Loucy (cell line): Measurements from ENCODE around the gene AAGAB.
"Not testable (repeated sequence)": the region's sequence is repeated elsewhere in the genome, so short reads cannot be mapped to it uniquely, and the experiment has no call there.

Source experiments
- H2AFZ ChIP-seq: fragments of 200-600 bp; sonication (generic); 2 replicates; pipeline ENCODE4 v1.6.0; 2016; ENCODE audit warnings: antibody characterized with exemption, mild to moderate bottlenecking, low read length, moderate library complexity
- H3F3A ChIP-seq: fragments of 200-600 bp; 2 replicates; pipeline ENCODE4 v1.6.0; 2016; ENCODE audit warnings: antibody characterized with exemption, low read depth, mild to moderate bottlenecking
- H3K27me3 ChIP-seq: fragments of 200-600 bp; sonication (generic); 2 replicates; pipeline ENCODE4 v1.6.1; 2014; ENCODE audit warnings: low read length, mild to moderate bottlenecking; ENCODE audit not compliant: insufficient read depth, poor library complexity, severe bottlenecking
- H3K36me3 ChIP-seq: fragments of 200-600 bp; sonication (generic); 2 replicates; pipeline ENCODE4 v1.6.1; 2016; ENCODE audit warnings: low read length; ENCODE audit not compliant: insufficient read depth
- H3K4me1 ChIP-seq: fragments of 200-600 bp; sonication (generic); 2 replicates; pipeline ENCODE4 v1.5.1; 2014; ENCODE audit warnings: low read length, mild to moderate bottlenecking; ENCODE audit not compliant: insufficient read depth, poor library complexity, severe bottlenecking
- H3K4me2 ChIP-seq: fragments of 200-600 bp; sonication (generic); 2 replicates; pipeline ENCODE4 v1.6.0; 2014; ENCODE audit warnings: antibody characterized with exemption, low read length, low read depth, mild to moderate bottlenecking; ENCODE audit not compliant: poor library complexity, severe bottlenecking
- H3K4me3 ChIP-seq: fragments of 200-600 bp; sonication (generic); 2 replicates; pipeline ENCODE4 v1.5.1; 2014; ENCODE audit warnings: low read length, mild to moderate bottlenecking, mixed read lengths; ENCODE audit not compliant: poor library complexity, severe bottlenecking
- H3K79me2 ChIP-seq: fragments of 200-600 bp; sonication (generic); 2 replicates; pipeline ENCODE4 v1.6.1; 2014; ENCODE audit warnings: low read length; ENCODE audit not compliant: insufficient read depth
- H3K9ac ChIP-seq: fragments of 200-600 bp; sonication (generic); 2 replicates; pipeline ENCODE4 v1.6.0; 2014; ENCODE audit warnings: mild to moderate bottlenecking, low read depth, low read length, moderate library complexity; ENCODE audit not compliant: poor library complexity, severe bottlenecking
- H3K9me2 ChIP-seq: fragments of 200-600 bp; sonication (generic); replicated peaks from 2 replicates; pipeline ENCODE4 v1.6.1; 2016; ENCODE audit warnings: low read depth, low read length, mixed read lengths
- H3K9me3 ChIP-seq: fragments of 200-600 bp; sonication (generic); 2 replicates; pipeline ENCODE4 v1.6.1; 2014; ENCODE audit warnings: mild to moderate bottlenecking, antibody characterized with exemption, low read length, low read depth; ENCODE audit not compliant: insufficient read depth
- H4K20me1 ChIP-seq: fragments of 200-600 bp; sonication (generic); 2 replicates; pipeline ENCODE4 v1.6.0; 2014; ENCODE audit warnings: antibody characterized with exemption, low read length, mild to moderate bottlenecking; ENCODE audit not compliant: insufficient read depth, poor library complexity, severe bottlenecking
- CTCF ChIP-seq: fragments of 200-600 bp; sonication (generic); conservative IDR thresholded peaks from 2 replicates; pipeline ENCODE4 v1.5.1; 2014; ENCODE audit warnings: mild to moderate bottlenecking, antibody characterized with exemption, low read length
- EZH2phosphoT487 ChIP-seq: fragments of 200-600 bp; IDR thresholded peaks from 2 replicates; pipeline ENCODE4 v1.6.1; 2018; ENCODE audit warnings: antibody characterized with exemption, mild to moderate bottlenecking, moderate library complexity, borderline replicate concordance

AAGAB gene

GRCh38 chr15:67156426-67156825, 98.0 kb downstream of the AAGAB start:
- Histone ChIP-seq H4K20me1 (peaks cover 29% of the 10 kb centered on the region), H3F3A (0 out of 2 replicates have a peak, but pooled peaks cover 2% of the 10 kb centered on the region), H3K4me3 (no peak overlapping the region), H3K79me2 (peaks cover 65% of the 10 kb centered on the region), H2AFZ (no peak overlapping the region), H3K9me2 (no peaks in the 10 kb centered on the region), H3K9ac (no peak overlapping the region), H3K27me3 (no peaks in the 10 kb centered on the region), H3K4me1 (peaks cover 54% of the 10 kb centered on the region), H3K36me3 (no peaks in the 10 kb centered on the region; the same call in 1 of the 2 replicates), H3K4me2 (no peak overlapping the region), H3K9me3 (no peaks in the 10 kb centered on the region)
- TF ChIP-seq CTCF (no peak), EZH2phosphoT487 (no peak)

- peaks cover 62% of the 10 kb centered on the region for H3K79me2 ChIP-seq
- H4K20me1 ChIP-seq: peaks cover 25% of the 10 kb centered on the region
Measured at GRCh38 chr15:67154249-67154648, 100.2 kb downstream of the AAGAB start.

GRCh38 chr15:67153044-67153443, 101.4 kb downstream of the AAGAB start:
- H3K27me3 ChIP-seq, H3K9ac ChIP-seq: not testable (repeated sequence)
- peaks cover 30% of the 10 kb centered on the region for H4K20me1 ChIP-seq

More at GRCh38 chr15:67154249-67154648, 100.2 kb downstream of the AAGAB start:
- H2AFZ ChIP-seq: no peak overlapping the region
- no peak overlapping the region for H3K9ac ChIP-seq
- TF ChIP-seq EZH2phosphoT487 (no peak), CTCF (no peak)
- H3K4me1 ChIP-seq: peaks cover 60% of the 10 kb centered on the region
- no peaks in the 10 kb centered on the region for H3K9me2 ChIP-seq
- H3K4me3 ChIP-seq: no peak overlapping the region
- H3K4me2 ChIP-seq: no peak overlapping the region
- H3F3A ChIP-seq: 0 out of 2 replicates have a peak, but pooled peaks cover 2% of the 10 kb centered on the region
- no peaks in the 10 kb centered on the region; the same call in 1 of the 2 replicates for H3K36me3 ChIP-seq
- H3K9me3 ChIP-seq: no peaks in the 10 kb centered on the region
- H3K27me3 ChIP-seq: no peaks in the 10 kb centered on the region

GRCh38 chr15:67152429-67152828, 102.0 kb downstream of the AAGAB start:
- H3K4me1 ChIP-seq: peaks cover 65% of the 10 kb centered on the region
- H3K9me2 ChIP-seq: no peaks in the 10 kb centered on the region
- H3K4me3 ChIP-seq: no peak overlapping the region
- peaks cover 60% of the 10 kb centered on the region; the same call in 1 of the 2 replicates for H3K79me2 ChIP-seq
- no peaks in the 10 kb centered on the region for H3K27me3 ChIP-seq
- H3K36me3 ChIP-seq: no peaks in the 10 kb centered on the region; the same call in 1 of the 2 replicates
- no peak overlapping the region for H2AFZ ChIP-seq
- no peak overlapping the region for H3K9ac ChIP-seq
- H4K20me1 ChIP-seq: peaks cover 32% of the 10 kb centered on the region
- TF ChIP-seq EZH2phosphoT487: no peak
- TF ChIP-seq CTCF: no peak
- no peaks in the 10 kb centered on the region for H3K9me3 ChIP-seq
- H3K4me2 ChIP-seq: no peak overlapping the region
- 0 out of 2 replicates have a peak, but pooled peaks cover 2% of the 10 kb centered on the region for H3F3A ChIP-seq

More at GRCh38 chr15:67153044-67153443, 101.4 kb downstream of the AAGAB start:
- not testable (repeated sequence) for H3K36me3 ChIP-seq, H3K4me2 ChIP-seq, H2AFZ ChIP-seq, H3K9me3 ChIP-seq, H3F3A ChIP-seq, H3K4me3 ChIP-seq, H3K9me2 ChIP-seq
- peaks cover 60% of the 10 kb centered on the region; the same call in 1 of the 2 replicates for H3K79me2 ChIP-seq
- H3K4me1 ChIP-seq: peaks cover 65% of the 10 kb centered on the region
